Fibroblast of lung (primary cell): Measurements from ENCODE around the gene NUCB1. TPM values are rescaled to one million over a fixed set of nuclear protein-coding genes. Genes with fewer than 3 reads are reported as not detected.

Experiments used
- DNase-seq, 2 donors: peaks; one replicate each; pipeline versions ENCODE4 v3.0.0 to v3.0.0-alpha.2; 2010; ENCODE audit warnings: low read depth in 2 of 2
- H2AFZ ChIP-seq: 2 replicates; pipeline ENCODE4 v1.5.1; 2012; ENCODE audit warnings: low read length, control low read depth, inconsistent platforms
- H3K27ac ChIP-seq: 2 replicates; pipeline ENCODE4 v1.5.1; 2011; ENCODE audit warnings: low read length, control low read depth; ENCODE audit not compliant: insufficient read depth
- H3K27me3 ChIP-seq: 2 replicates; pipeline ENCODE4 v1.5.1; 2011; ENCODE audit warnings: mild to moderate bottlenecking, low read length; ENCODE audit not compliant: control insufficient read depth, insufficient read depth
- H3K36me3 ChIP-seq: 2 replicates; pipeline ENCODE4 v1.5.1; 2011; ENCODE audit warnings: low read length; ENCODE audit not compliant: control insufficient read depth, insufficient read depth
- H3K4me1 ChIP-seq: 2 replicates; pipeline ENCODE4 v1.5.1; 2011; ENCODE audit warnings: low read length; ENCODE audit not compliant: control insufficient read depth, insufficient read depth; ENCODE audit errors: extremely low read depth
- H3K4me2 ChIP-seq: 2 replicates; pipeline ENCODE4 v1.5.1; 2011; ENCODE audit warnings: low read length, control low read depth; ENCODE audit not compliant: insufficient read depth; ENCODE audit errors: extremely low read depth
- H3K4me3 ChIP-seq, 4 experiments: fragments of 200-600 bp in 1 of 4; sonication (generic) in 1 of 4; replicated peaks in 1 of 4; 2 replicates each; pipeline ENCODE4 v1.5.1; 2011 to 2016; ENCODE audit warnings: low read length in 4 of 4, low read depth in 3 of 4, mild to moderate bottlenecking in 3 of 4, control low read depth in 2 of 4, inconsistent platforms in 1 of 4, mixed read lengths in 1 of 4; ENCODE audit not compliant: insufficient read depth in 1 of 4; ENCODE audit errors: control extremely low read depth in 1 of 4
- H3K79me2 ChIP-seq: 2 replicates; pipeline ENCODE4 v1.5.1; 2012; ENCODE audit warnings: mild to moderate bottlenecking, low read length, inconsistent platforms; ENCODE audit not compliant: control insufficient read depth, insufficient read depth
- H3K9ac ChIP-seq: 2 replicates; pipeline ENCODE4 v1.5.1; 2011; ENCODE audit warnings: mild to moderate bottlenecking, low read length, control low read depth; ENCODE audit not compliant: insufficient read depth
- H3K9me3 ChIP-seq: 2 replicates; pipeline ENCODE4 v1.5.1; 2012; ENCODE audit warnings: low read depth, low read length; ENCODE audit not compliant: control insufficient read depth, insufficient read depth
- H4K20me1 ChIP-seq: 2 replicates; pipeline ENCODE4 v1.5.1; 2011; ENCODE audit warnings: low read length; ENCODE audit not compliant: control insufficient read depth, insufficient read depth; ENCODE audit errors: extremely low read depth
- EZH2 ChIP-seq: IDR thresholded peaks from 2 replicates; pipeline ENCODE4 v1.5.1; 2012; ENCODE audit warnings: low read length, control low read depth, mild to moderate bottlenecking; ENCODE audit errors: missing control alignments
- polyA plus RNA-seq, 2 donors: library from polyadenylated mRNA; depleted of rRNA in 1 of 2; stranded (reverse) in 1 of 2; unstranded in 1 of 2; fragments of >200 nt; gene quantifications; 2 replicates each; pipeline ENCODE4 v1.2.1, GENCODE V29; 2011 to 2012; ENCODE audit warnings: missing spikeins in 1 of 2
- total RNA-seq: library from RNA; depleted of rRNA; stranded (reverse); fragments of >200 nt; gene quantifications from 2 replicates; pipeline ENCODE4 v1.2.1, GENCODE V29; 2014
- TF ChIP-seq, protein P1 (sequence below), 2 donors: IDR thresholded peaks in 1 of 2; conservative IDR thresholded peaks in 1 of 2; 1 replicate in 1 of 2; 2 replicates in 1 of 2; pipeline ENCODE4 v1.5.1; 2011 to 2012; ENCODE audit warnings: low read length in 2 of 2, control low read depth in 1 of 2, inconsistent platforms in 1 of 2, low read depth in 1 of 2, mild to moderate bottlenecking in 1 of 2

NUCB1 gene
- total and polyA plus RNA-seq, 2 donors (not counting 1 experiment from before 2014, with no cell fraction given): 129 to 130 TPM

DNA sequence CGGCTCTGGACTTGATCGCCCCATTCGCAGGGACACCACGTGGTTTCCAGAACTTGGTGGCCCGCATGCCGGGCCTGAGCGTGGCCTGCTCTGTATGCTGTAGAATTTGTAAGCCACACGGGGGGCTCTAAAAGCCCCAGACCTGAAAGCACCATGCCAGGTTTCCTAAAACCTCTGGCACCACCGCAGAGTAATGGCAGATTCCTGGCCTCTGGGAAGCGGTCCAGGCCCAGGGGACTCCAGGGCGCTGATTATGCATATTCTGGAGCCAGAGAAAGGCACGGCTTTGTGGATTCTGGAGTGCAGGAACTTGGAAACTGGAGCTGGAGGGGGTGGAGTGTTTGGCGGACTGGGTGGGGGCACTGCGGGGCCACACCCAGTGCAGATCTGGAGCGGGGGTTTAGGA lies 68.7 kb downstream of the NUCB1 start:
- Histone ChIP-seq H3K36me3 (peaks cover 22% of the 10 kb centered on the region), H3K27me3 (no peaks in the 10 kb centered on the region), H3K27ac (no peak overlapping the region), H3K4me3 (no peak overlapping the region), H3K79me2 (peaks cover 19% of the 10 kb centered on the region), H3K9ac (no peak overlapping the region), H4K20me1 (peaks cover 6% of the 10 kb centered on the region), H3K9me3 (no peaks in the 10 kb centered on the region), H3K4me1 (peaks cover 8% of the 10 kb centered on the region), H3K4me2 (no peak overlapping the region), H2AFZ (no peak overlapping the region)
- DNase-seq: no peak
- TF ChIP-seq EZH2: no peak
- TF ChIP-seq, protein P1, sequence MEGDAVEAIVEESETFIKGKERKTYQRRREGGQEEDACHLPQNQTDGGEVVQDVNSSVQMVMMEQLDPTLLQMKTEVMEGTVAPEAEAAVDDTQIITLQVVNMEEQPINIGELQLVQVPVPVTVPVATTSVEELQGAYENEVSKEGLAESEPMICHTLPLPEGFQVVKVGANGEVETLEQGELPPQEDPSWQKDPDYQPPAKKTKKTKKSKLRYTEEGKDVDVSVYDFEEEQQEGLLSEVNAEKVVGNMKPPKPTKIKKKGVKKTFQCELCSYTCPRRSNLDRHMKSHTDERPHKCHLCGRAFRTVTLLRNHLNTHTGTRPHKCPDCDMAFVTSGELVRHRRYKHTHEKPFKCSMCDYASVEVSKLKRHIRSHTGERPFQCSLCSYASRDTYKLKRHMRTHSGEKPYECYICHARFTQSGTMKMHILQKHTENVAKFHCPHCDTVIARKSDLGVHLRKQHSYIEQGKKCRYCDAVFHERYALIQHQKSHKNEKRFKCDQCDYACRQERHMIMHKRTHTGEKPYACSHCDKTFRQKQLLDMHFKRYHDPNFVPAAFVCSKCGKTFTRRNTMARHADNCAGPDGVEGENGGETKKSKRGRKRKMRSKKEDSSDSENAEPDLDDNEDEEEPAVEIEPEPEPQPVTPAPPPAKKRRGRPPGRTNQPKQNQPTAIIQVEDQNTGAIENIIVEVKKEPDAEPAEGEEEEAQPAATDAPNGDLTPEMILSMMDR (conservative IDR thresholded peaks at IDR 0.05 in 1 of 2, IDR thresholded peaks at IDR 0.05 in 1 of 2; ENCODE audit: low read depth in 1 of 2, low read length in 2 of 2): no peak

DNA sequence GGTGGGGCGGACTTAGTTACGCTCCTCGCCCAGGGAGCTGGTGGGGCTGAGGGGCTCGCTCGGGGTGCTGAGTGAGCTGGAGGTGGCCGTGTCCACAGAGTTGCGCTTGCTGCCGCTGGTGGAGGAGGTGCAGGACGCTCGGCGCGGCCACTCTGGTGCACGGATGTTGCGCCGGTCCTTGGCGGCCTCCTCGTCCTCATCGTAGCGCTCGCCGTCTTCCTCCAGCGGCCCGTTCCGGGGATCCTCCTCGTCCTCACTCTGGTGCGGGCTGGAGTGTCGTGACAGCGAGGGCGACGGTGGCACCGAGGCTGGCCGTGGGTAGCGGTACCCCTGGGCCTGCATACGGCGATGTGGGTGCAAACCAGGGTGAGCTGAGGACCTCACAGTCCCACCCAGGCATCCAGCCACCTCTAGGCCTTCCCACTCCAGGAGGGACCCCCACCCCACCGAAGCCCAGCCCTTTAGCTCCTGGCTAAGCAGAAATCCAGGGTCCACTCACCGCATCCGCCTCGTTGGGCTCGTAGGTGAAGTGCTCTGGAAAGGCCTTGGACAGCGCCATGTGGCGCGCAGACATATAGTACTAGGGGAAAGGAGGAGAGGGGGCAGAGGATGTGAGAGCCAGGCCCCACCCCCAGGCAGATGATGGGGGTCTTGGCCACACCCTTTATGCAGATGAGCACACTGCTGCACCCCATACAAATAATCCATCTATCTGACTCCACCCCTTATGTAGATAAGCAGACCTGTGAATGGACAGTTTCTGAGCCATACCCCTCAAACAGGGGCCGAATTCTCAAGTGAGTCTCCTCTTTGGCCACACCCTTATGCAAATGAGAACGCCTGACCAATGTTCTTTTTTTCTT lies 69.4 kb downstream of the NUCB1 start:
- H3K4me1 ChIP-seq: peaks cover 2% of the 10 kb centered on the region
- H4K20me1 ChIP-seq: peaks cover 6% of the 10 kb centered on the region
- no peaks in the 10 kb centered on the region for H3K9me3 ChIP-seq
- H3K79me2 ChIP-seq: peaks cover 19% of the 10 kb centered on the region
- H3K36me3 ChIP-seq: peaks cover 28% of the 10 kb centered on the region
- no peak overlapping the region for H3K4me3 ChIP-seq
- H3K27ac ChIP-seq: no peak overlapping the region
- no peak overlapping the region for H3K4me2 ChIP-seq
- no peak overlapping the region for H3K9ac ChIP-seq
- TF ChIP-seq, protein P1 (conservative IDR thresholded peaks at IDR 0.05 in 1 of 2, IDR thresholded peaks at IDR 0.05 in 1 of 2; ENCODE audit: low read depth in 1 of 2, low read length in 2 of 2): no peak
- no peak for TF ChIP-seq EZH2
- no peaks in the 10 kb centered on the region for H3K27me3 ChIP-seq
- DNase-seq: no peak
- H2AFZ ChIP-seq: no peak overlapping the region

DNA sequence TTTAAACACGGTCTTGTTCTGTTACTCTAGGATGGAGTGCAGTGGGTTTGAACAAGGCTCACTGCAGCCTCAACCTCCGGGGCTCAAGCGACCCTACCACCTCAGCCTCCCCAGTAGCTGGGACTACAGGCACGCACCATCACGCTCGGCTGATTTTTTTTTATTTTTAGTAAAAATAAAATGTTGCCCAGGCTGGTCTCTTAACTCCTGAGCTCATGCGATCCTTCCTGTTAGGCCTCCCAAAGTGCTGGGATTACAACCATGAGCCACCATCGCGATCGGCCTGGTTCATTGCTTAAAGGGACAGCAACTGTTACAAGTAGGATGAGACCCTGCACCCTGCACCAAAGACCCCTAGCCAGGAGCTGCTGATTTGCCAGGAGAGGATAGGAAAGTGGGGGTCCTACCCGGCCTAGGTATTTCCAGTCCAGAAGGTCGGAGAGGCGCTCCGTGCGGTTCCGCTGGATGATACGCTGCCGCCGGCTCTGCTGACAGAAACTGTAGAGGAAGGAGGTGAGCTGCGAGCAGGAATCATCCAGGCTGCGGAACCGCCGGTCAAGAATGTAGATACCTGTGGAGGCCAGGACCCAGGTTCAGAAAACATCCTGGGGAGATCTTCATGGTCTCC lies 70.1 kb downstream of the NUCB1 start:
- TF ChIP-seq EZH2: no peak
- DNase-seq: no peak
- Histone ChIP-seq H3K79me2 (peaks cover 18% of the 10 kb centered on the region), H3K4me3 (no peak overlapping the region), H3K9me3 (no peaks in the 10 kb centered on the region), H2AFZ (no peak overlapping the region), H3K27me3 (no peaks in the 10 kb centered on the region), H4K20me1 (peaks cover 6% of the 10 kb centered on the region), H3K36me3 (peaks cover 29% of the 10 kb centered on the region), H3K27ac (no peak overlapping the region), H3K4me1 (no peaks in the 10 kb centered on the region), H3K4me2 (no peak overlapping the region), H3K9ac (no peak overlapping the region)
